ENCODE results near the gene KIAA0753.

DNA sequence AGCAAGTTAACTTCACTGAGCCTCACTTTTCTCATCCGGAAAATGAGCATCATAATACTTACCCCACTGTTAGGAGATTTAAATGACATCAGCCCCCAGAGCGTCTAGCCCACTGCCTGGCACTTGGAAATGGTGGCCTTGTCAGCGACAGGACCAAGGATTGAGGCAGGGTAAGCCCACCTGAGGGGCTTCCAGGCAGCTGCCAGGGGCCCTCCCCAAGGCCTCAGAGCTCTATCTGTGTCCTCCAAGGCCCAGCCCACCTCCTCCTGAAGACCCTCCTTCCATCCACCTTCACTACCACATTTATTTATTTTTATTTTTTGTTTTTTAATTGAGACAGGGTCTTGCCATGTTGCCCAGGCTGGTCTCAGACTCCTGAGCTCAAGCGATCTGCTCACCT lies 97.9 kb downstream of the KIAA0753 start:
- TF ChIP-seq, protein P1, sequence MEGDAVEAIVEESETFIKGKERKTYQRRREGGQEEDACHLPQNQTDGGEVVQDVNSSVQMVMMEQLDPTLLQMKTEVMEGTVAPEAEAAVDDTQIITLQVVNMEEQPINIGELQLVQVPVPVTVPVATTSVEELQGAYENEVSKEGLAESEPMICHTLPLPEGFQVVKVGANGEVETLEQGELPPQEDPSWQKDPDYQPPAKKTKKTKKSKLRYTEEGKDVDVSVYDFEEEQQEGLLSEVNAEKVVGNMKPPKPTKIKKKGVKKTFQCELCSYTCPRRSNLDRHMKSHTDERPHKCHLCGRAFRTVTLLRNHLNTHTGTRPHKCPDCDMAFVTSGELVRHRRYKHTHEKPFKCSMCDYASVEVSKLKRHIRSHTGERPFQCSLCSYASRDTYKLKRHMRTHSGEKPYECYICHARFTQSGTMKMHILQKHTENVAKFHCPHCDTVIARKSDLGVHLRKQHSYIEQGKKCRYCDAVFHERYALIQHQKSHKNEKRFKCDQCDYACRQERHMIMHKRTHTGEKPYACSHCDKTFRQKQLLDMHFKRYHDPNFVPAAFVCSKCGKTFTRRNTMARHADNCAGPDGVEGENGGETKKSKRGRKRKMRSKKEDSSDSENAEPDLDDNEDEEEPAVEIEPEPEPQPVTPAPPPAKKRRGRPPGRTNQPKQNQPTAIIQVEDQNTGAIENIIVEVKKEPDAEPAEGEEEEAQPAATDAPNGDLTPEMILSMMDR (conservative IDR thresholded peaks at IDR 0.05; ENCODE audit: low read depth, low read length) = no peak
- TF ChIP-seq EZH2phosphoT487 (IDR thresholded peaks at IDR 0.05; ENCODE audit: borderline replicate concordance, low read length) (no peak), EZH2 (IDR thresholded peaks at IDR 0.05; ENCODE audit: low read length, unreplicated experiment) (no peak)
